ENCODE results near the gene MANBA.
"Not testable (repeated sequence)": the region's sequence is repeated elsewhere in the genome, so short reads cannot be mapped to it uniquely, and the experiment has no call there.

Gene MANBA

GRCh38 chr4:102620697-102621497, 139.9 kb downstream of the MANBA start:
- no peak for DNase-seq (ENCODE audit: low read depth in 2 of 2)

GRCh38 chr4:102619776-102620631, 140.8 kb downstream of the MANBA start:
- DNase-seq (ENCODE audit: low read depth in 2 of 2) = not testable (repeated sequence)

- DNase-seq (ENCODE audit: low read depth in 2 of 2) = not testable (repeated sequence)
These were observed 141.7 kb downstream of the MANBA start for GRCh38 chr4:102619021-102619420.

- no peak for DNase-seq (ENCODE audit: low read depth in 2 of 2)
These were observed 144.1 kb downstream of the MANBA start for GRCh38 chr4:102616636-102617035.

- peak in 1 of 2 donors; percentile 20 for DNase-seq (ENCODE audit: low read depth in 2 of 2)
These were observed 146.0 kb downstream of the MANBA start for GRCh38 chr4:102614801-102615200.

- peak in 1 of 2 donors; percentile 13 for DNase-seq (ENCODE audit: low read depth in 2 of 2)
These were observed 147.9 kb downstream of the MANBA start for GRCh38 chr4:102612824-102613366.

- no peak for DNase-seq (ENCODE audit: low read depth in 2 of 2)
These were observed 148.6 kb downstream of the MANBA start for GRCh38 chr4:102612210-102612609.

- no peak for DNase-seq (ENCODE audit: low read depth in 2 of 2)
These were observed 150.3 kb downstream of the MANBA start for GRCh38 chr4:102610476-102610875.

GRCh38 chr4:102610007-102610406, 150.8 kb downstream of the MANBA start:
- no peak for DNase-seq (ENCODE audit: low read depth in 2 of 2)

- DNase-seq (ENCODE audit: low read depth in 2 of 2) = no peak
These were observed 152.6 kb downstream of the MANBA start for GRCh38 chr4:102608190-102608589.

GRCh38 chr4:102606846-102607450, 153.8 kb downstream of the MANBA start:
- no peak for DNase-seq (ENCODE audit: low read depth in 2 of 2)

- DNase-seq (ENCODE audit: low read depth in 2 of 2) = no peak
These were observed 154.5 kb downstream of the MANBA start for GRCh38 chr4:102606261-102606660.

GRCh38 chr4:102604222-102604940, 156.4 kb downstream of the MANBA start:
- DNase-seq (ENCODE audit: low read depth in 2 of 2) = no peak

GRCh38 chr4:102601586-102602227, 159.1 kb downstream of the MANBA start:
- no peak for DNase-seq (ENCODE audit: low read depth in 2 of 2)

GRCh38 chr4:102600689-102601088, 160.1 kb downstream of the MANBA start:
- DNase-seq (ENCODE audit: low read depth in 2 of 2) = no peak

GRCh38 chr4:102599886-102600285, 160.9 kb downstream of the MANBA start:
- no peak for DNase-seq (ENCODE audit: low read depth in 2 of 2)

- no peak for DNase-seq (ENCODE audit: low read depth in 2 of 2)
These were observed 161.3 kb downstream of the MANBA start for GRCh38 chr4:102599455-102599854.

GRCh38 chr4:102598762-102599374, 161.9 kb downstream of the MANBA start:
- DNase-seq (ENCODE audit: low read depth in 2 of 2) = no peak

GRCh38 chr4:102598086-102598761, 162.5 kb downstream of the MANBA start:
- no peak for DNase-seq (ENCODE audit: low read depth in 2 of 2)

GRCh38 chr4:102596532-102596931, 164.2 kb downstream of the MANBA start:
- no peak for DNase-seq (ENCODE audit: low read depth in 2 of 2)

Data from stimulated activated CD8-positive, alpha-beta memory T cell treated with anti-CD3 and anti-CD28 coated beads, Interleukin-7, amount 100 ng/mL, for 1 hour (primary cell).